ENCODE results near the gene CDC20.

GRCh38 chr1:43319766-43320165 is 39.0 kb upstream of the CDC20 start:
- TF ChIP-seq POLR2A (IDR thresholded peaks at IDR 0.05; ENCODE audit: borderline replicate concordance, extremely low read depth, insufficient read depth, insufficient read length) (no peak), EZH2phosphoT487 (IDR thresholded peaks at IDR 0.05; ENCODE audit: borderline replicate concordance) (no peak), CTCF (IDR thresholded peaks at IDR 0.05 in 2 of 3, conservative IDR thresholded peaks at IDR 0.05 in 1 of 3; ENCODE audit: borderline replicate concordance in 1 of 3, insufficient read depth in 1 of 3, low read depth in 2 of 3, low read length in 2 of 3) (no peak), EZH2 (IDR thresholded peaks at IDR 0.05) (no peak), TCF7L2 (IDR thresholded peaks at IDR 0.05; ENCODE audit: borderline replicate concordance, extremely low read depth, insufficient read depth, insufficient read length) (no peak), FOSL1 (IDR thresholded peaks at IDR 0.05; ENCODE audit: low read depth) (no peak), REST (IDR thresholded peaks at IDR 0.05; ENCODE audit: low read depth) (no peak), CBX3 (IDR thresholded peaks at IDR 0.05; ENCODE audit: low read depth) (no peak), MAX (IDR thresholded peaks at IDR 0.05) (no peak), EGR1 (IDR thresholded peaks at IDR 0.05; ENCODE audit: low read depth) (no peak)

Measured in HCT116 (cell line).